Smooth muscle cell (in vitro differentiated cells): Measurements from ENCODE around the gene AP4S1. TPM values are rescaled to one million over a fixed set of nuclear protein-coding genes. Genes with fewer than 3 reads are reported as not detected.
A peak's percentile ranks its signal among the peaks of the same experiment; 100 is the strongest.

Experiments
- DNase-seq: peaks from one replicate; lab custom pipeline; 2025; ENCODE audit not compliant: unreplicated experiment; lab: John Stamatoyannopoulos, UW
- H2AFZ ChIP-seq: fragments of 200-600 bp; sonication (generic); 2 replicates; pipeline ENCODE4 v1.6.0; 2016; ENCODE audit warnings: antibody characterized with exemption, low read depth, mild to moderate bottlenecking
- H3F3A ChIP-seq: fragments of 200-600 bp; sonication (generic); 2 replicates; pipeline ENCODE4 v1.6.0; 2017; ENCODE audit warnings: antibody characterized with exemption, low read depth
- H3K27ac ChIP-seq: fragments of 200-600 bp; sonication (generic); 2 replicates; pipeline ENCODE4 v1.5.1; 2016; ENCODE audit warnings: low read depth, mild to moderate bottlenecking
- H3K27me3 ChIP-seq: fragments of 200-600 bp; sonication (generic); 2 replicates; pipeline ENCODE4 v1.6.1; 2016; ENCODE audit warnings: low read depth, mild to moderate bottlenecking
- H3K36me3 ChIP-seq: fragments of 200-600 bp; sonication (generic); 2 replicates; pipeline ENCODE4 v1.5.1; 2016; ENCODE audit warnings: low read depth
- H3K4me1 ChIP-seq: fragments of 200-600 bp; sonication (generic); 2 replicates; pipeline ENCODE4 v1.5.1; 2016; ENCODE audit warnings: low read depth
- H3K4me2 ChIP-seq: fragments of 200-600 bp; sonication (generic); 2 replicates; pipeline ENCODE4 v1.6.0; 2016; ENCODE audit warnings: mild to moderate bottlenecking
- H3K4me3 ChIP-seq: fragments of 200-600 bp; sonication (generic); 2 replicates; pipeline ENCODE4 v1.5.1; 2016; ENCODE audit warnings: mild to moderate bottlenecking
- H3K79me2 ChIP-seq: fragments of 200-600 bp; sonication (generic); 2 replicates; pipeline ENCODE4 v1.6.0; 2016; ENCODE audit warnings: low read depth, mild to moderate bottlenecking
- H3K9ac ChIP-seq: fragments of 200-600 bp; sonication (generic); 2 replicates; pipeline ENCODE4 v1.6.0; 2016; ENCODE audit warnings: low read depth
- H3K9me3 ChIP-seq: fragments of 200-600 bp; sonication (generic); replicated peaks from 2 replicates; pipeline ENCODE4 v1.5.1; 2016; ENCODE audit warnings: low read depth
- H4K20me1 ChIP-seq: fragments of 200-600 bp; sonication (generic); 2 replicates; pipeline ENCODE4 v1.6.0; 2016; ENCODE audit warnings: low read depth
- CTCF ChIP-seq: fragments of 200-600 bp; sonication (generic); IDR thresholded peaks from 2 replicates; pipeline ENCODE4 v1.5.1; 2017; ENCODE audit warnings: borderline replicate concordance, mild to moderate bottlenecking, antibody characterized with exemption; ENCODE audit not compliant: insufficient read depth, poor library complexity, severe bottlenecking
- WGBS: methylation state at CpG from one replicate; pipeline ENCODE4 v1.1.7; 2016; ENCODE audit warnings: low lambda C conversion rate; 5-methylcytosine and 5-hydroxymethylcytosine counted together
- polyA plus RNA-seq: library from polyadenylated mRNA; unstranded; fragments of >200 nt; fragmentation: Nextera tagmentation; extraction: Ambion mirVana; gene quantifications from 2 replicates; pipeline ENCODE4 v1.2.1, GENCODE V29; 2016
- total RNA-seq: library from RNA; depleted of rRNA; stranded (reverse); fragments of >200 nt; gene quantifications from 2 replicates; pipeline ENCODE4 v1.2.3, GENCODE V29; 2014

AP4S1 gene
- total and polyA plus RNA-seq, 2 experiments from 2014 or later = 4.1 to 7.6 TPM

- no peak overlapping the region for H3K4me3 ChIP-seq
- TF ChIP-seq CTCF = no peak
- no peaks in the 10 kb centered on the region for H3K79me2 ChIP-seq
- peaks cover 4% of the 10 kb centered on the region for H3K36me3 ChIP-seq
- H3K4me2 ChIP-seq = no peak overlapping the region
- H3K9me3 ChIP-seq = peaks cover 4% of the 10 kb centered on the region
- H3K4me1 ChIP-seq = no peaks in the 10 kb centered on the region
- WGBS = 52% methylated on average over 5 of the region's 5 CpGs
- no peaks in the 10 kb centered on the region for H4K20me1 ChIP-seq
- no peak overlapping the region for H3K9ac ChIP-seq
- H3K27me3 ChIP-seq = no peaks in the 10 kb centered on the region
- no peak for DNase-seq
- H3F3A ChIP-seq = no peaks in the 10 kb centered on the region
- no peak overlapping the region for H2AFZ ChIP-seq
- peak overlapping the region; percentile 56 for H3K27ac ChIP-seq
Measured at GRCh38 chr14:31070431-31070830, 45.0 kb downstream of the AP4S1 start.

GRCh38 chr14:31071151-31071550, 45.7 kb downstream of the AP4S1 start:
- DNase-seq = no peak
- no peaks in the 10 kb centered on the region for H4K20me1 ChIP-seq
- no peak overlapping the region for H2AFZ ChIP-seq
- H3K9me3 ChIP-seq = peaks cover 4% of the 10 kb centered on the region
- H3K4me2 ChIP-seq = no peak overlapping the region
- H3F3A ChIP-seq = no peaks in the 10 kb centered on the region
- WGBS = 67% methylated on average over 2 of the region's 2 CpGs
- H3K4me1 ChIP-seq = no peaks in the 10 kb centered on the region
- H3K36me3 ChIP-seq = peaks cover 4% of the 10 kb centered on the region
- no peaks in the 10 kb centered on the region for H3K27me3 ChIP-seq
- no peak overlapping the region for H3K4me3 ChIP-seq
- no peak overlapping the region for H3K9ac ChIP-seq
- TF ChIP-seq CTCF = no peak
- no peaks in the 10 kb centered on the region for H3K79me2 ChIP-seq
- H3K27ac ChIP-seq = peak overlapping the region; percentile 56

GRCh38 chr14:31075144-31075543, 49.7 kb downstream of the AP4S1 start:
- Histone ChIP-seq H3K9ac (no peak overlapping the region), H3K27ac (no peak overlapping the region), H2AFZ (no peak overlapping the region), H3K27me3 (no peaks in the 10 kb centered on the region), H3F3A (no peaks in the 10 kb centered on the region), H3K36me3 (peaks cover 4% of the 10 kb centered on the region), H3K4me1 (no peaks in the 10 kb centered on the region), H4K20me1 (no peaks in the 10 kb centered on the region), H3K4me3 (no peak overlapping the region), H3K9me3 (peaks cover 4% of the 10 kb centered on the region), H3K4me2 (no peak overlapping the region), H3K79me2 (no peaks in the 10 kb centered on the region)
- 98% methylated on average over 2 of the region's 2 CpGs for WGBS
- no peak for TF ChIP-seq CTCF
- no peak for DNase-seq

GRCh38 chr14:31078766-31079165, 53.3 kb downstream of the AP4S1 start:
- no peak overlapping the region for H2AFZ ChIP-seq

More at GRCh38 chr14:31078766-31079165, 53.3 kb downstream of the AP4S1 start:
- no peak for TF ChIP-seq CTCF
- Histone ChIP-seq H3K79me2 (no peaks in the 10 kb centered on the region), H3K4me1 (no peaks in the 10 kb centered on the region), H3K4me3 (no peak overlapping the region), H3K4me2 (no peak overlapping the region), H3K27me3 (no peaks in the 10 kb centered on the region), H3K27ac (no peak overlapping the region), H4K20me1 (no peaks in the 10 kb centered on the region), H3F3A (no peaks in the 10 kb centered on the region), H3K9me3 (peaks cover 4% of the 10 kb centered on the region), H3K9ac (no peak overlapping the region), H3K36me3 (peaks cover 4% of the 10 kb centered on the region)
- 95% methylated on average over 2 of the region's 2 CpGs for WGBS
- DNase-seq = no peak
